Upper lobe of left lung (tissue), 4 donors: ENCODE results near the gene HIBCH.

Source experiments
- POLR2AphosphoS5 ChIP-seq, 2 donors: sonication (generic); formaldehyde crosslinking; IDR thresholded peaks; one replicate each; pipeline ENCODE4 v1.5.1; 2017; ENCODE audit warnings: antibody characterized with exemption in 2 of 2
- TF ChIP-seq, protein P1 (sequence below), 6 experiments: fragments of 450-650 bp in 4 of 6; fragments of 200-600 bp in 2 of 6; sonication (generic) in 2 of 6; IDR thresholded peaks; one replicate each; pipeline ENCODE4 v1.5.1; 2016 to 2019; ENCODE audit warnings: antibody characterized with exemption in 6 of 6

DNA sequence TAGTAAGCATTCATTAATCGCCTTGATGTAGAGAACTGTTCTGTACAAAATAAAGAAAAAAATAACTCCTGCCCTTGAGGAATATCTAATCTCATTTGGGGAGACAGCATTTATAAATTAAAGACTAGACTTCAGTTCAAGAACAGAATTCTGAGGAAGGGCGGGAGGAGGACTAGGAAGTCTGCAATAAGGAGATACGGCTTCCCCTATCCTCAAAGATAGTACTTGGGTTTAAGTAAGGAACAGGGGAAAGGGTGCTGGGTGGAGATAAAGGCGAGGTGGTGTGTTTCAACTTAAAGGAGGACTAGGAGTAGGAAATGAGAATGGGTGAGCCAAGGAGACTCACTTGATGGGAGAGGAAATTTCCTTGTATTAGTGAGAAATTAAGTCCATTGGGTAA is 135.2 kb downstream of the HIBCH start:
- TF ChIP-seq, protein P1, sequence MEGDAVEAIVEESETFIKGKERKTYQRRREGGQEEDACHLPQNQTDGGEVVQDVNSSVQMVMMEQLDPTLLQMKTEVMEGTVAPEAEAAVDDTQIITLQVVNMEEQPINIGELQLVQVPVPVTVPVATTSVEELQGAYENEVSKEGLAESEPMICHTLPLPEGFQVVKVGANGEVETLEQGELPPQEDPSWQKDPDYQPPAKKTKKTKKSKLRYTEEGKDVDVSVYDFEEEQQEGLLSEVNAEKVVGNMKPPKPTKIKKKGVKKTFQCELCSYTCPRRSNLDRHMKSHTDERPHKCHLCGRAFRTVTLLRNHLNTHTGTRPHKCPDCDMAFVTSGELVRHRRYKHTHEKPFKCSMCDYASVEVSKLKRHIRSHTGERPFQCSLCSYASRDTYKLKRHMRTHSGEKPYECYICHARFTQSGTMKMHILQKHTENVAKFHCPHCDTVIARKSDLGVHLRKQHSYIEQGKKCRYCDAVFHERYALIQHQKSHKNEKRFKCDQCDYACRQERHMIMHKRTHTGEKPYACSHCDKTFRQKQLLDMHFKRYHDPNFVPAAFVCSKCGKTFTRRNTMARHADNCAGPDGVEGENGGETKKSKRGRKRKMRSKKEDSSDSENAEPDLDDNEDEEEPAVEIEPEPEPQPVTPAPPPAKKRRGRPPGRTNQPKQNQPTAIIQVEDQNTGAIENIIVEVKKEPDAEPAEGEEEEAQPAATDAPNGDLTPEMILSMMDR (IDR thresholded peaks at IDR 0.05) = no peak
- TF ChIP-seq POLR2AphosphoS5 (IDR thresholded peaks at IDR 0.05) = no peak
